ENCODE data around the gene SENP6.

GRCh38 chr6:75748743-75749538, 147.3 kb downstream of the SENP6 start, which contains the start of gene MYO6:
- no peak for TF ChIP-seq GABPA (IDR thresholded peaks at IDR 0.05 in 1 of 2, conservative IDR thresholded peaks at IDR 0.05 in 1 of 2)
- no peak for TF ChIP-seq CTCF (IDR thresholded peaks at IDR 0.05; ENCODE audit: low read depth, low read length, missing input control)
- no peak for TF ChIP-seq ATF3 (IDR thresholded peaks at IDR 0.05)
- no peak for TF ChIP-seq ZBTB33 (IDR thresholded peaks at IDR 0.05)
- no peak for TF ChIP-seq REST (IDR thresholded peaks at IDR 0.05)
- no peak for TF ChIP-seq YY1 (IDR thresholded peaks at IDR 0.05)
- no peak for TF ChIP-seq FOXA2 (IDR thresholded peaks at IDR 0.05)
- peak in 1 of 2 donors; percentile 2 for TF ChIP-seq HNF4A (conservative IDR thresholded peaks at IDR 0.05)
- no peak for TF ChIP-seq RAD21 (IDR thresholded peaks at IDR 0.05)
- no peak for TF ChIP-seq MAX (IDR thresholded peaks at IDR 0.05)
- TF ChIP-seq TAF1 (conservative IDR thresholded peaks at IDR 0.05) = peak; percentile 12
- no peak for TF ChIP-seq EGR1 (IDR thresholded peaks at IDR 0.05; ENCODE audit: low read depth in 2 of 2)
- no peak for TF ChIP-seq SP1 (IDR thresholded peaks at IDR 0.05)
- no peak for TF ChIP-seq RXRA (IDR thresholded peaks at IDR 0.05)

Data from liver (tissue), 3 donors.